ENCODE measurements around the gene UBE2G2.

Gene UBE2G2

DNA sequence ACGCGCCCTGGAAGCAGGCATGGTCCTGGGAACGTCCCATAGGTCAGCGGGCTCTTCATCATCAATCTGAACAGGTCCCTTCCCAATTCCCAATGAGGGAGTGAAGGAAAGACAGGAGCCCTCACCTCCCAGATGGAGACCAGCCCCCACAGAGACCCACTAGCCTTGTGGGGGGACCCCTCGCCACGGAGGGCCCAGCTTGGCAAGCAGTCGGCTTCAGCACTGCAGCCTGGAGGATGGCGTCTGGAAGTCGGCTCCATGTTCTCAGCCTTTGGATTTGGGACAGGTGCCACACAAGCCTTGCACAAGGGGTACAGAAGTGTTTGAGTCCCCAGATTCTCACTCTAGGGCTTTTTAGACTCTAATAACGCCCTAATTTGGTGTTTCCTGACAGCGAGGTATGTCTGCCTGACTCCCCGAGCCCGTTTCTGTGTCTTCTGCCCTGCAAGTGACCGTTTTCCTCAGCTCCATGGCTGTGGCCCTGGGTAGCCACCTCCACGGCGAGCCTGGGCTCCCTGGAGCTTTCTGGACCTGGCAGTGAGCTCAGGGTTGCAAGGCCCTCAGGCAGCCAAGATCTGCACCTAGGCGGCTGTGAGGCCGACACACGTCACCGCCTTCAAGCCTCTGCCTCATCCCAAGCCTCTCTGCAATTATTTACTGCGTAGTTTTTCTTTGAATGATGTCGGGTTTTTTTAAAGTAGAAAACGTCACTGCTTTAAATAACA, 41.3 kb upstream of the UBE2G2 start:
- no peaks in the 10 kb centered on the region; the same call in none of the 2 replicates for H3K27me3 ChIP-seq (replicated peaks; ENCODE audit: control insufficient read depth, insufficient read depth, low read length)
- no peak for DNase-seq (ENCODE audit: extremely low read depth, insufficient read length)
- no peak for TF ChIP-seq CTCF (IDR thresholded peaks at IDR 0.05; ENCODE audit: insufficient read depth, low read length, poor library complexity, severe bottlenecking)
- no peaks in the 10 kb centered on the region for H3K36me3 ChIP-seq (ENCODE audit: control insufficient read depth, insufficient read depth, low read length)
- no peak overlapping the region for H3K4me3 ChIP-seq (replicated peaks; ENCODE audit: low read depth, low read length)

DNA sequence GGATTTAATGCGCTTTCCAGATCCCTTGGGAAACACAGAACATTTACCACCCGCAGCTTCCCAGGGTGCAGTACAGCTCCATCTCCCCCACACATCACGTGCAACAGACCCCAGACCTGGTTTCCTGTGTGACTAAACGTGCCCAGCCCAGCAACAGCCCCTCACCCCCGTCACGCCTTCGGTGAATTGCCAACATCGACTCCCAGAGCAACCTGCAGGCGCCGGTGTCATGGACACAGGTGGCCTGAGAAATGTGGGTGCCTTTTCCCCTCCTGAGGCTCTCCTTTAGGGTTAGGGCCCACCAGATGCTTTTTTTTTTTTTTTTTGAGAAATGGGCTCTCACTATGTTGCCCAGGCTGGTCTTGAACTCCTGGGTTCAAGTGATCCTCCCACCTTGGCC, 40.5 kb upstream of the UBE2G2 start:
- DNase-seq (ENCODE audit: extremely low read depth, insufficient read length) = no peak
- Histone ChIP-seq H3K27me3 (replicated peaks; ENCODE audit: control insufficient read depth, insufficient read depth, low read length) (no peaks in the 10 kb centered on the region; the same call in none of the 2 replicates), H3K36me3 (ENCODE audit: control insufficient read depth, insufficient read depth, low read length) (no peaks in the 10 kb centered on the region), H3K4me3 (replicated peaks; ENCODE audit: low read depth, low read length) (no peak overlapping the region)
- TF ChIP-seq CTCF (IDR thresholded peaks at IDR 0.05; ENCODE audit: insufficient read depth, low read length, poor library complexity, severe bottlenecking) = no peak

- TF ChIP-seq CTCF (IDR thresholded peaks at IDR 0.05; ENCODE audit: insufficient read depth, low read length, poor library complexity, severe bottlenecking) = no peak
- no peaks in the 10 kb centered on the region for H3K36me3 ChIP-seq (ENCODE audit: control insufficient read depth, insufficient read depth, low read length)
- no peak overlapping the region for H3K4me3 ChIP-seq (replicated peaks; ENCODE audit: low read depth, low read length)
- H3K27me3 ChIP-seq (replicated peaks; ENCODE audit: control insufficient read depth, insufficient read depth, low read length) = no peaks in the 10 kb centered on the region; the same call in none of the 2 replicates
- DNase-seq (ENCODE audit: extremely low read depth, insufficient read length) = no peak
These were observed 39.2 kb upstream of the UBE2G2 start for GRCh38 chr21:44840771-44841170.

- H3K4me3 ChIP-seq (replicated peaks; ENCODE audit: low read depth, low read length) = no peak overlapping the region
- DNase-seq (ENCODE audit: extremely low read depth, insufficient read length) = no peak
- H3K36me3 ChIP-seq (ENCODE audit: control insufficient read depth, insufficient read depth, low read length) = no peaks in the 10 kb centered on the region
- H3K27me3 ChIP-seq (replicated peaks; ENCODE audit: control insufficient read depth, insufficient read depth, low read length) = no peaks in the 10 kb centered on the region; the same call in none of the 2 replicates
- no peak for TF ChIP-seq CTCF (IDR thresholded peaks at IDR 0.05; ENCODE audit: insufficient read depth, low read length, poor library complexity, severe bottlenecking)
These were observed 37.3 kb upstream of the UBE2G2 start for GRCh38 chr21:44838951-44839350.

DNA sequence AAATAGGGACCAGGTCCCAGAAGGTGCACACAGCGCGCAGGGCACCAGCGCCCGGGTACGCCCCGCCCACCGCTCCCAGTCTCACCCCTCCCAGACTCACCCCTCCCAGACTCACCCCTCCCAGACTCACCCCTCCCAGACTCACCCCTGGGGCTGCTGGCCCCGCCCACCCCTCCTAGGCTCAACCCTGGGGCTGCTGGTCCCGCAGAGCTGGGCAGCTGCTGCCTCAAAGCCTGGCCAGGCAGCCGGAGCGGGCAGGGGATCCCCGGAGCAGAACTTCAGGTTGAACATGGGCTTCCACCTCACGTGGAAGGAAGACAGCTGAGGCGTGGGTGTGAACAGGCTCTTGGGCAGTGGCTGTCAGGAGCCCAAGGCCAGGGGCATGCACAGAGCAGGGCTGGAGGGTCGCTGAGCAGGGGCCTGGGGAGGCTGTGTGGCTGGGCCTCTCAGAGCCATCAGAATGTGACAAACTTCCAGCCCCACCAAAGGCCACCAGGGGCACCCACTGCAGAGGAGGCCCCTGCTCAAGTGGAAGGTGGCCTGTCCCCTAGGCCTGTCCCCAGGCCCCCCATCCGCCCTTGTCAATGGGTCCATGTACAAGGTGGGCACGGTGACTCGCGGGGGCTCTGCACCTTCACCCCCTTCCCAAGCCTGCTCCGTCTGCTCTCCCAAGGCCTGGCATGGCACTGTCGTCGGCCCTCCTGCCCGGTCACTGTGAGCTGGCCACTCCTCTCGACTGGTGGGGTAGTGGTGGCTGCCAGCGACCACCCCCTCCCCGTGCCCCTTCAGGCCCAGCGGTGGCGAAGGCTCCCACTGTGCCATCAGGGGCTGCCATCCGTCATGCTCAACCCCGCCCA, 36.6 kb upstream of the UBE2G2 start:
- H3K27me3 ChIP-seq (replicated peaks; ENCODE audit: control insufficient read depth, insufficient read depth, low read length) = no peaks in the 10 kb centered on the region; the same call in none of the 2 replicates
- no peak for DNase-seq (ENCODE audit: extremely low read depth, insufficient read length)
- TF ChIP-seq CTCF (IDR thresholded peaks at IDR 0.05; ENCODE audit: insufficient read depth, low read length, poor library complexity, severe bottlenecking) = peak; percentile 7

More for the DNA sequence above, 36.6 kb upstream of the UBE2G2 start:
- H3K36me3 ChIP-seq (ENCODE audit: control insufficient read depth, insufficient read depth, low read length) = no peaks in the 10 kb centered on the region
- no peak overlapping the region for H3K4me3 ChIP-seq (replicated peaks; ENCODE audit: low read depth, low read length)

All from GM06990 (cell line).